ENCODE data around the gene ADAM12.
A peak's percentile ranks its signal among the peaks of the same experiment; 100 is the strongest.

Gene ADAM12, protein sequence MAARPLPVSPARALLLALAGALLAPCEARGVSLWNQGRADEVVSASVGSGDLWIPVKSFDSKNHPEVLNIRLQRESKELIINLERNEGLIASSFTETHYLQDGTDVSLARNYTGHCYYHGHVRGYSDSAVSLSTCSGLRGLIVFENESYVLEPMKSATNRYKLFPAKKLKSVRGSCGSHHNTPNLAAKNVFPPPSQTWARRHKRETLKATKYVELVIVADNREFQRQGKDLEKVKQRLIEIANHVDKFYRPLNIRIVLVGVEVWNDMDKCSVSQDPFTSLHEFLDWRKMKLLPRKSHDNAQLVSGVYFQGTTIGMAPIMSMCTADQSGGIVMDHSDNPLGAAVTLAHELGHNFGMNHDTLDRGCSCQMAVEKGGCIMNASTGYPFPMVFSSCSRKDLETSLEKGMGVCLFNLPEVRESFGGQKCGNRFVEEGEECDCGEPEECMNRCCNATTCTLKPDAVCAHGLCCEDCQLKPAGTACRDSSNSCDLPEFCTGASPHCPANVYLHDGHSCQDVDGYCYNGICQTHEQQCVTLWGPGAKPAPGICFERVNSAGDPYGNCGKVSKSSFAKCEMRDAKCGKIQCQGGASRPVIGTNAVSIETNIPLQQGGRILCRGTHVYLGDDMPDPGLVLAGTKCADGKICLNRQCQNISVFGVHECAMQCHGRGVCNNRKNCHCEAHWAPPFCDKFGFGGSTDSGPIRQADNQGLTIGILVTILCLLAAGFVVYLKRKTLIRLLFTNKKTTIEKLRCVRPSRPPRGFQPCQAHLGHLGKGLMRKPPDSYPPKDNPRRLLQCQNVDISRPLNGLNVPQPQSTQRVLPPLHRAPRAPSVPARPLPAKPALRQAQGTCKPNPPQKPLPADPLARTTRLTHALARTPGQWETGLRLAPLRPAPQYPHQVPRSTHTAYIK

DNA sequence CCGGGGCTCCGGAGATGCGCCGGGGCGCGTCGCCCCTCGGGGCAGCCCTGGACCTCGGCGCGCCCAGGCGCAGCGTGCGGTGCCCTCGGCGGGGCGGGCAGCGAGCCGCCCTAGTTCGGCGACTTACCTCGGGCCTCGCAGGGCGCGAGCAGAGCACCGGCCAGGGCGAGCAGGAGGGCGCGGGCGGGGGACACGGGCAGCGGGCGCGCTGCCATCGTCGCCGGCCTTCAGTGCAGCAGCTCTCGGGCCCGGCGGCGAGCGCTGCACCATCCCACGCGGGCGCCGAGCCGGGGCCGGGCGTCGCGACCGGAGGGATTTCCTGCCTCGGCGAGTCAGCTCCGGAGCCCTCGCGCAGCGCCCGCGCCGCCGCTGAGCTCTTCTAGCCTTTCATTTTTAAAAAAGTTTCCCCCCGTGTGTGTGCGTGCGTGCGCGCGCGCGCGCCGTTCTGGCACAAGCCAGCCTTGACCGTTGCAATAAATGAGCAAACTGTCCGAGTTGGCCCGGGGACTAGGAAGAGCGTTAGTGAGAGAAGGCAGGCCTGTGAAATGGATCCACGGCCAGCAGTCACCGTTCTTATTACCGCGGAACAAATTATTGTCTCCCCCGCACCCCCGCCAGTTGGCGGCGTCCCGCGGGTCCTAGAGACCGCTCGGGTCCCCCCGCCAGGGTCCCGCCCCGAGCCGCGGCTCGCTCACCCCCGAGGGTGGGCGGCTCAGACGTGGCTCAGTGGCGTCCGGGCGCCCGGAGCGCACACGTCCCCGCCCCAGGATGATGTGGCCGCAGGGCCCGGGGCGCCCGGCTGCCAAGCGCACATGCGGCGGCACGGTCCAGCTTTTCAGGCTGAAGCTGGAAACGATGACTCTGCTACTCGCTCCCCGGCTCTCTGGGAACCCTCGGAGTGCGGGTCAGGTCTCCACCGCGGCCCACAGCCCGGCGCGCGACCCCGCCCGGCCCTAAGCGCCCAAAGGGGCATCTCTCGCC is at the start of gene ADAM12:
TSS of gene ADAM12 (minus strand) at position 547 of the 981 bp plus-strand sequence. CDS start at position 215, 332 bp downstream.
- DNase-seq, result peak in 17 of 58 donors; percentile 5 to 59 (median 27)

DNA sequence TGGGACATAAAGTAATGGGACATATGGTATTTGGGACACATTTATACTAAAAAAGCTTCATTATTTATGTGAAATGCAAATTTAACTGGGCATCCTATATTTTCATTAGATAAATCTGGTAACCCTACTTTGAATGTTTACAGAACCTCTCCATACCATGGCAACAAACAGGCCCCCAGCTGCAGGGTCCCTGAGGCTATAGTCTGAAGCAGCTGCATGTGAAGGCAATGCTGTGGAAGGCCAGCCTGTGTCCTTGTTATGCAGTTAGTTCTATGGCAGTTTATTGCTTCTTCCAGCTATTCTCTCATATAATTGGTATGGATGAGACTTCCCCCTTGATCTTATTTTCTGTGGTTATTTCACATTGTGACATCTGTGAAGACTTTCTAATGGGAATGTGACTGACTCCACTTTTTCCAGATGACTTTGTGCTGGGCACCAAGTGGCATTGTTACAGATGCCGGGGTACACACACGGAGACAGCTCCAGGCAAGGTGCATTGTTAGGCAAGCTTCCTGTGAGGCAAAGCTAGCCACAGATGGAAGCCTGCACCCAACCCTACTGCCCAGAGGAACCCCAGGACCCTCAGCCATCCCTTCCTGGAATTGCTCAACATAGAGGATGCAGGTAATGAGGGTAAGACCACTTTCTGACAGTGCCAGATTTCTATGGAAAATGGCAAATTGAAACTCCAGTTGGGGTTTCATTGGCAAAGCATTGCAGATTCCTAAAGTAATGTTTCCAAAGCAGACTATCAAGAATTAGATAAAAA is 49.5 kb upstream of the ADAM12 start:
- no peak for DNase-seq

DNA sequence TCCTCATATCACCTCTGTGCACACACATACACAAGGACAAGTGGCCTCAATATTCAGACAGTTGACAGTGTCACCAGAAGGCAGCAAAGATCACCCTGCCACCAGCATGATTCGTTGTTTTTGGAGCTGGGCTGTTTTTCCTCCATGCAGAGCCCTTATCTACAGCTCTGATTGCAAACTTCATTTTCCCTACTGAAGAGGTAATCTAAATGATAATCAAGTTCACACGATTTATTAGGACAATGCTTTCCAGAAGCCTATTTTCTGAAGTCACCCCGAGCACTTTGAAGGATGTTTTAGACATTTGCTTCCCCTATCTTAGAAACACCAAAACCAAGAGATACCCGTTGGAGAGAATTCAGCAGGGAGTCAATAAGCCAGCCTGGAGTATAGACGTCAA is 46.0 kb upstream of the ADAM12 start:
- DNase-seq, result no peak

DNA sequence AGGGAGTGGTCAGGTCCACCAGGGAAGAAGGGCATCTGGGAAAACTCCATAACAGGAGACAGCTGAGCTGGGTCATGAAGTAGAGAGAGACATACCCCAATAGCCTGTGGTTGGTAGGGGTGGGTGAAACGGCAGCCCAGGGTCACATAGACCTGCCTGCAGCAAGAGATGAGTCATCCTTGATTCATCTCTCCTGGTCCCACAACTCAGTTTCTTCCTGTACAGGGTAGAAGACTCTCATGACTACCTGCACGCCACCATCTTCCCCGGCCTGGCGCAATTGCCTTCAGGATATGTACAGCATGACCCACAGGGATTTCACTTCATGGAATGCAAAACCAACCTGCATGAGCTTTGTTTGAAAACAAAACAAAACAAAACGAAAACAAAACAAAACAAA is 45.1 kb upstream of the ADAM12 start:
- DNase-seq, result no peak

DNA sequence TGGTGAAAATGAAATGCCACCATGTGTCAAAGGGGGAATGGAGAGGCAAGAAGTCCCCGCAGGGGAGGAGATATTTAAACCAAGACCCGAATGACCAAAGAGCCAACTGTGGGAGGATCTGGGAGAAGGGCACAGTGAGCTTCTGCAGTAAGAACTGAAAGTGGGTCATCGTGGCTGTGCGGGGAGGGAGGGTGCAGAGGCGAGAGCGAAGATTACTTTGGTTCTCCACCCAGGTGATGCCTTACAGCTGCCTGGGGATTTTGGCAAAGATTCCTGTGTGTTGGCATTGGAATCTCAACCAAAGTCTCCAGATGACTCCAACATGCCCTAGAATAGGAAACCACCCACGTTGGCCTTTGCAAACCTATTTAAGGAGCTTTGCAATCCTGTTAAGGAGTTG is 44.2 kb upstream of the ADAM12 start:
- DNase-seq, result no peak

DNA sequence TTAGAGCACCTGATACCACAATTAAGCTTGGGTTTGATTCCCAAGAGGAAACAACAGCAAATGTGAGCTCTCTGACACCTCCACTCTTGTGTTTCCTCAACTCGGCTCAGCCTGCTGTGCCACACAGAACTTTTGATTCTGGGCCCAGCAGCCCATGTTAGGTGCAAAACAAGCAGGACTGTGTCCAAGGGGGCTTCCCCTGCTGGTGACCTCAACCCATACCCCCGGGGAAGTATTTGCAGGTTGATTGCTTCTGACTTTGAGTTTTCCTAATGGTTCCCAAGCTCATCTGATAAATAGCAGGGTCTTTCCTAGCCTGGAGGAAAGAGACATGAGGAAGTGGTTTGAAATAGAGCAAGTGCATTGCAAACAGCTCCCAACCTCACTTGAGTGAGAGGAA is 43.5 kb upstream of the ADAM12 start:
- no peak for DNase-seq

DNA sequence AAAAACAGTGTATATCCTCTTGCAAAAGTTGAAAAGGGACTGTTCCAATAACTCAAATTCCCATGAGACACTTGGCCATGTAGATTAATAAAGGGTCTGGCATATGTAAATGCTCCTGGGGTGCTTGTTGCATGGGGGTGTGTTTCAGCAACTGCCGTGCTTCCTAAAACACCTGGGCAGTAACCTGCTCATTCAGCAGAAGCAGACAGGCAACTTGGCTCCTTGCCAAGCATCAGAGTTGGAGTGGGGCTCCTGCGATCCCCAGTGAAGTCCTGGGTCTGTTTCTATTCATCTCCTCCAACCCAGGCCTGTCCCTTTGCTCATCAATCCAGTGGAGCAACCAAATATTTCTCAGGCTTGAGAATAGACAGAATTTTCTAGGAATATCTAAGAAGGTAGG is 42.2 kb upstream of the ADAM12 start:
- no peak for DNase-seq

DNA sequence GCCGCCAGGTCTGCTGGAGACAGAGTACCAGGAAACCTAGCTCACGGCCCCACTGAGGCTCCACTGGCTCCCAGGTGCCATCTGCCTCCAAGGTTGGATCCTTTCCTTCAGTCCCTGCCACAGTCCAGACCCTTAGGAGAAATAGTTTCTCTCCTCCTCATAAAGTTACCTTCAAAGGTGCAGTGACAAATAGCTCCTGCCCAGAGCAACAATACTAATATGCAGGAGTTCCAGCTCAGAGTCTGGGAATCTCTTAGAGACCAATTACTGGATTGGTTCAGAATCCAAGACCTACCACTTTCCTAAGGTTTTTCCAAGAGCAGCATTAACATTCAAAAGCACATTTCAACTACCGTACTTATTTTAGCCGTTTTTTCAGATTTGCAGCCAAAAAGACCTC is 41.0 kb upstream of the ADAM12 start:
- no peak for DNase-seq

DNA sequence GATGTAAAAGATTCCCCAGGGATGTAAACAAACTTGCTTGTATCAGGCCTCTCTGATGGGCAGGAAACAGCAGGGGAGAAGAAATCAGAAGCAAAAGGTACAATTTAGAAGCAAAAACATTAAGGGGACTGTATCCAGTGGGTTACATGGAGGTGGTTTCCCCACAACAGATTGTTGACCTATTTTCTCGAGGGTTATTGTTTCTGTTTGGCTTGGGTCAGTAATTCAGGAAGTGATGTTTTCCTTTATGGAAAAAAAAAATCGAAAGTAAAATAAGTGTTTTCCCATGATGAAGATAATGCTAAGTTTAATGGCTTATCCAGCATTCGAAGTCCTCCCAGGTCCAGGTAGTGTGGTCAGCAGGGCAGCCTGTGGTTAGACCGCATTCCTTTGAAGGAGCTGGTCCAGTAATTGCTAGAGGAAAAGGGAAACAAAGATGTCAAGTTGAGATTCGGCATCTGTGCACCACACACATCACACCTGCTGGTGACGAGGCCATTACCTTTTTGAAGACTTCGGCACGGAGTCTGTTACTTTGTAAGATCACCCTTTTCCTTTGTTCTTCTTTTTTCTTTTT is 37.3 kb upstream of the ADAM12 start:
- DNase-seq, result no peak

DNA sequence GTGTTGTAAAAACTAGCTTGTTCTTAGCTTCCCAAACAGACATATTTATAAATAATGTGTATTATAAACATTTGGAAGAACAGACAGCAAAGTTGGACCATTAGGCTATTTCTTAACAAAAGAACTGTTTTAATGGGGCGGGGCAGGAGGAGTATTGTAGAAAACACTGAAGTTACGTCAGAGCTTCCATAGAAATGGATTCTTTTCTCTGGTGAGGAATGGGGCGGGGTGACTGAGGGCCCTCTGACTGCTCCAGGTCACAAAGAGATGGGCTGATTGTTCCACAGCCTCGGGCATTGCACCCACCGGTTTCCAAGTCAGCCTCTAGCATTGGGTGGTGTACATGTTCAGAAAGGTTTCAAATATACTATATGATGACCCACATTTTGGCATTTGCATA is 36.8 kb upstream of the ADAM12 start:
- no peak for DNase-seq

DNA sequence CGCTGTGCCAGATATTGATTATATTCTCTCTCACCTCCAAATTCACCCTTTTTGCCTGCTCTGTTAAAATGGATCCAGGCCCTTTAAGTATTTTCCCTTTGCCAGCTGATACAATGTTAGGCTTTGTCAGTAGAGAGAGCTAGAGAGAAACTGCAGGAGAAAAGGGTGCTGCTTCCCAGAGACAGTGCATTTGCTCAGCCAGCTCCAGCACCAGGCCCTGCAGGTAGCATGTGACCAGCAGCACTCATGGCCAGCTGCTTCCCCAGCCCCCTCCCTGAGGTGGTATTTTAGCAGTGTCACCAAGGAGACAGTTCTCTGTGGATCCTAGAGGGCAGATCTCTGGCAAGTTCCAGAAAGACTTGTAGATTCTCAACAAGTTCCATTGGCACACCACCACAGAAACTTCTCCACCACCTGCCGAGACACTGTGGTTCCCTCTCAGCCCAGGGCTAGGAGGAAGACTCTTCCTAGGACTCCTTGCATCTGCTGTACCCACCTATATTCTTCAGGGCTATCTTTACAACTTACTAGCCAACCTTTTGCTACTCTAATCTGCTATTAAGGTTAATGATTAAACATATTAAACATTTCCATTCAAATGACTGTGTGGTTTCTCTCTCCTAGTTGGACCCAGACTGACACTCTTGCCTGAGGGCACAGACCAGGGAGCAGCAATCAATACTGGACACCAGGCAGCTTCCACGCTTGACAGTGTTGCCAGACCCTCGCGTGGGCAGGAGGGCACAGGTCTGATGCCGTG is 35.6 kb upstream of the ADAM12 start:
- DNase-seq, result no peak

DNA sequence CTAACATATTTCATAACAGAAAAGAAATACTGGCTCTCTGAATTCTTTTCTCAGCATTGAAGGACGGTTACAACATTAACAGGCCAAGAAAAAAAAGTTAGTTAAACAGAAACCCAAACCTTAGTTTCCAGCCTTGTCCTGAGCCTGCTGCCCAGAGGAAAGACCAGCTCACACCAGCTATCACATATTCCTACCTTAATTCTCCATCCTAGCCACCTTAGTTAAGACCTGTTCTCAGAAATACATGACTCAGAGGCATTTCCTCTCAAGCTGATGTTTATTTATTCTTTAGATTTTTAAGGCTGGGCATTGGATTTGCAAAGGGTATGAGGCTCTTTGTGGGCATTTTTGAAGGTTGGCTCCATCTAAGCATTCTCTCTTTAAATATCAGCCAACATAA is 34.3 kb upstream of the ADAM12 start:
- DNase-seq, result no peak

DNA sequence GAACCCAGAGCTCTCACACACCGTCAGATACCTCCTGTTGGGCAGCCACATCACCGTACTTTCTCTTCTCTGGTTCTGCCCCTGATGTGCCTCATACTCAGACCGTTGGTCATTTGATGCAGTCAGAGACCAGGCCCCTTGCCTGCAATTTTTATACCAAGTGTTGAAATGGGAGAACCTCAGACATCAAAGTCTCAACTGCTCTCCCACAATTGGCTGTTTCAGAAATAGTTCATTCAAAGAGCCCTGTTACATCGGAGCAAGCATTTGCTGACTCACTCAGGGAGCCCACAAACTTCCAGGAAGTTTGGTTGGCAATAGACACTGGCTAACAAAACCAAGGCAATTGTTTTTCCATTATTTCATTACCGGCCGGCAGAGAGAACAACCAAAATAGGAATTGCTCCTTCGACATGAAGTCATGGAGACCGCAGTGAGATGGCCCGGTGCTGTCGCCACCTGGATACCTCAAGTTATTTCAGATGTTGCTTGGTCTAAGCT is 33.5 kb upstream of the ADAM12 start:
- peak in 7 of 58 donors; percentile 1 to 63 (median 34) for DNase-seq

DNA sequence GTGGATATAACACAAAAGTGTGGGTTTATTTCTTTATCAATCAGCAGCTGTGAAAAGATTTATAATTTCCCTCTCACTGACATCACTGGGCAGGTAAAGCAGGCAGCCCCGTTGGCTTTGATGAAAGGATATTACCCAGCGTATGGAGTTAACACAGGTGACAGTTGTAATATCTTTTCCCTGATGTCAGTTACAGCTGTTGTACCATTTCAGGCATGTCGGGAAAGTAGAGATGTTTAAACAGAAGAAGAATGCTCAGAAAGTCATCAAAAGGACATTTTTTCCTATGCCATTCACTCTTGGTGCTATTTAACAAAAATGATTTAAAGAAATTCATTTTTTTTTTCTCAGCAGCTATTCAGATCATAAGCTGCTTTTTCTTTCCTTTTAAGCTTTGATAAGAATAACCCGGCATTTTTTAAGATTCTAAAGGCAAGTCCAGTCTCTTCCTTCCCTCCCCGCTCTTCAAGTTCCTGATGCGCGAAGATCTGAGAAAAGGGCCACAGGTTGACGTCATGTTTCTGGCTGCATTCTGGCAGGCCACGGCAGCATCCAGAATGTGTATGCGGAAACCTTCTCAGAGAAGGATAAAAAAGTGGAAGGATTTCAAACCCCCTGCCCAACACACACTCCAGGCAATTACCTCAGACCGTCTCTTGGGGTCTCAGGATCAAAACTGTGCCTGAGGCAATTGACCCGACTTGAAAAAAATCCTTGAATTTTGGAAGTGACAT is 32.5 kb upstream of the ADAM12 start:
- DNase-seq, result no peak

DNA sequence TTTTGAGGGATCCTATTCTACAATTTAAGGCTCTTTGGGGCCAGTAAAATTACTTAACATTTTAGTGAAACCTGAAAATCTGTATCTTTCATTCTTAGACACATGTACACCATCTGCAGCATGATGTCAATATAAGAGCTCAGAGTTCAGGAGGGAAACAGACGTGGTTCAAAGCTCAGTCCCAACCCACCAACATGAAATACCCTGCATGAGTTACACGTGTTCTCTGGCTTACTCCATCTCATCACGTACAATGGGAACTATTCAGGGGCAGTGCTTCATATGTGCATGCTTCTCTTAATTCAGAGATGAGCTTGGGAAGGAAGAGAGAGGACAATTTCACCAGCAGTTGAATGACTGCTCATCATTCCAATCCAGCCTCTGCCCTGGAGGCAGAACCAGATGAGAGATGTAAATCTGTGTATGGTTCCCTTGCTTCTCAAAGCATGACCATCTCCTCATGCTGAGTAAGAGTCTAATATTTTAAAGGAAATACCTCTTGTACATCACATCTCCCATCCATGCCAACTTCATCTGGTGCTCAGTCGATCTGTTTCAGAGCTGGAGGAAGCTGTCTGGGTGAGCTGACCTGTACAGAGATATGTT is 29.0 kb upstream of the ADAM12 start:
- no peak for DNase-seq

DNA sequence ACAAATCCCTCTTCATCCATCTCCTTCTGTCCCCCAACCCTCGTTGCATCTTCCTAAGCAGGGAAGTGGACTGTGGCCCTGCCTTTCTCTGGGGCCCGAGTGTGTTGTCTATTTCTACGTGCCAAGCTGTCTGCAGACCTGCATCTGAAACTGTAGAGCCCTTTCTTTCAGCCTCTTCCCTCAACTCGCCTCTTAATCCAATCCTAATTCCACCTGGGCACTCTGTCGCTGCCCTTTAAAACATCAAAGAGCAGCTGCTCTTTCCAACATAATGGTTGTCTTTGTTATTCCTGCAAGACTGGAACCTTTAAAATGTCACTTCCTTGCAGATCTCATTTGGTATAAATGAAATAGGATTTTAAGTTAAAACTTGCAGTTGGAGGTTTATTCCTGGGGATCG is 21.5 kb upstream of the ADAM12 start:
- DNase-seq, result no peak

DNA sequence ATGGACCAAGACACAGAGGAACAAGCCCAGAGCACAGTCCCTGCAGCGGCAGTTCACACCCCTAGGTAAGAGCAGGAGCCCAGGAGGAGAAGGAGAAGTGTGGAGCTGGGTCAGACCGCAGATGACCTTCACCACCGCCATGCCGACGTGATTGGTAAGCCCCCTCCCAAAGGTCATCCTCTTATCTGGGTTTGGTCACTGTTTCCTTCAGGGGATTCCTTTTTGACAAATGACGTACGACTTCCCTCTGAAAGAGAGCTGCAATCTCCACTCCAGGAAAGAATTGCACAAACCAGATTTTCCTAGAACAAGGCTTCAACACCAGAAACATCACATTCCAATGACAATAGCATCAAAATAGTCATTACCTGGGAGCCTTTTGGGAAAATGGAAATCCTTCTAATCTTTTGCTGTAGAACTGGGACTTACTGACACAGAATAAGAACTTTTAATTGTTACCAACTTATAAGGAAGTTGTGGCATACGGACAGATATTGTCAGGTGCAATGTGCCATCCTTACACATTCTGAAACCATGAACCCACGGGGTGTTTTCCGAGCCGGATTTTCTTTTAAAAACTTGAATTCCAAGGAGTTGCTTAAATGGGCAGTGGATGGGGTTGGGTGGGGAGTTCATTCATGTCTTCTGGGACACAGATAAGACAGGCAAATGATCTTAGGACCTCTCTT is 20.8 kb upstream of the ADAM12 start:
- no peak for DNase-seq
